Calu3 (cell line): ENCODE results near the gene OGDHL. TPM values are rescaled to one million over a fixed set of nuclear protein-coding genes. Genes with fewer than 3 reads are reported as not detected.
"Not testable (repeated sequence)": the region's sequence is repeated elsewhere in the genome, so short reads cannot be mapped to it uniquely, and the experiment has no call there.

Experiments
- BruUV-seq: library from RNA; stranded (reverse); fragments of 400-500 nt; replicated peaks from 2 replicates; lab custom pipeline; 2021; lab: Mats Ljungman, UMichigan
- CTCF ChIA-PET: fragments of 300-600 bp; sonication (Branson Sonifier 250); formaldehyde crosslinking; loops from one replicate; lab custom pipeline; 2022; ENCODE audit warnings: antibody characterized with exemption; lab: Charles Lee
- DNase-seq: peaks from one replicate; pipeline ENCODE4 v3.0.0; 2022
- H3K27ac Mint-ChIP-seq: one replicate; pipeline ENCODE4 v1.8.0; 2022; ENCODE audit warnings: mixed read lengths; ENCODE audit not compliant: unreplicated experiment
- H3K27me3 Mint-ChIP-seq: one replicate; pipeline ENCODE4 v1.8.0; 2022; ENCODE audit warnings: mixed read lengths; ENCODE audit not compliant: unreplicated experiment
- H3K36me3 Mint-ChIP-seq: one replicate; pipeline ENCODE4 v1.8.0; 2022; ENCODE audit warnings: mild to moderate bottlenecking, moderate library complexity, mixed read lengths; ENCODE audit not compliant: insufficient read depth, unreplicated experiment
- H3K4me1 Mint-ChIP-seq: one replicate; pipeline ENCODE4 v1.8.0; 2022; ENCODE audit warnings: mild to moderate bottlenecking, low read depth, mixed read lengths; ENCODE audit not compliant: unreplicated experiment
- H3K4me3 Mint-ChIP-seq: one replicate; pipeline ENCODE4 v1.8.0; 2022; ENCODE audit warnings: mild to moderate bottlenecking, low read depth, moderate library complexity, mixed read lengths; ENCODE audit not compliant: unreplicated experiment
- H3K9me3 Mint-ChIP-seq: one replicate; pipeline ENCODE4 v1.8.0; 2022; ENCODE audit warnings: low read depth, mixed read lengths; ENCODE audit not compliant: unreplicated experiment
- CTCF ChIP-seq: fragments of 200-600 bp; IDR thresholded peaks from one replicate; pipeline ENCODE4 v1.8.0; 2022; ENCODE audit warnings: antibody characterized with exemption; ENCODE audit not compliant: unreplicated experiment
- intact Hi-C: fragments of 100-400 bp; cut with micrococcal nuclease; formaldehyde crosslinking; loops from one replicate; pipeline ENCODE4 v1.10.0; 2022; ENCODE audit not compliant: unreplicated experiment
- total RNA-seq: library from RNA; stranded (reverse); gene quantifications from 2 replicates; pipeline ENCODE4 v1.2.3, GENCODE V29; 2022

The OGDHL gene
- total RNA-seq, 1 experiment from 2014 or later, result 0.24 TPM

- Mint-ChIP-seq H3K36me3 (no peaks in the 10 kb centered on the region), H3K27me3 (peaks cover 57% of the 10 kb centered on the region), H3K4me3 (no peak overlapping the region), H3K4me1 (no peaks in the 10 kb centered on the region), H3K27ac (no peak overlapping the region), H3K9me3 (no peaks in the 10 kb centered on the region)
- BruUV-seq, result no TSS peak
- intact Hi-C loops, result no loop called here
- CTCF ChIA-PET, result no interaction called here
- no peak for TF ChIP-seq CTCF
- DNase-seq, result no peak
Observed at GRCh38 chr10:49776851-49777250, 14.7 kb upstream of the OGDHL start.

GRCh38 chr10:49775014-49775413 is 12.9 kb upstream of the OGDHL start:
- Mint-ChIP-seq H3K27ac (no peak overlapping the region), H3K9me3 (no peaks in the 10 kb centered on the region), H3K27me3 (peaks cover 57% of the 10 kb centered on the region), H3K36me3 (no peaks in the 10 kb centered on the region), H3K4me3 (no peak overlapping the region), H3K4me1 (no peaks in the 10 kb centered on the region)
- CTCF ChIA-PET, result no interaction called here
- intact Hi-C loops, result no loop called here
- BruUV-seq, result no TSS peak
- no peak for TF ChIP-seq CTCF
- no peak for DNase-seq

- H3K36me3 Mint-ChIP-seq, H3K4me3 Mint-ChIP-seq, CTCF ChIA-PET, H3K9me3 Mint-ChIP-seq, DNase-seq, H3K4me1 Mint-ChIP-seq, BruUV-seq, intact Hi-C loops, H3K27ac Mint-ChIP-seq: not testable (repeated sequence)
- peaks cover 47% of the 10 kb centered on the region for H3K27me3 Mint-ChIP-seq
Observed at GRCh38 chr10:49772944-49773343, 10.8 kb upstream of the OGDHL start.

GRCh38 chr10:49771046-49771445 is 8.9 kb upstream of the OGDHL start:
- intact Hi-C loops, DNase-seq, H3K36me3 Mint-ChIP-seq, H3K4me3 Mint-ChIP-seq, H3K27ac Mint-ChIP-seq, H3K4me1 Mint-ChIP-seq, BruUV-seq, CTCF ChIA-PET, H3K9me3 Mint-ChIP-seq: not testable (repeated sequence)
- peaks cover 61% of the 10 kb centered on the region for H3K27me3 Mint-ChIP-seq

- intact Hi-C loops, result loop anchor here (10.0 kb wide), 1 partner anchor 175 kb away; no protein-coding TSS in a partner anchor
- no peak overlapping the region for H3K4me3 Mint-ChIP-seq
- BruUV-seq, result no TSS peak
- H3K27ac Mint-ChIP-seq, result no peak overlapping the region
- no peaks in the 10 kb centered on the region for H3K36me3 Mint-ChIP-seq
- CTCF ChIA-PET, result no interaction called here
- peaks cover 3% of the 10 kb centered on the region for H3K9me3 Mint-ChIP-seq
- peaks cover 55% of the 10 kb centered on the region for H3K27me3 Mint-ChIP-seq
- no peak for DNase-seq
- H3K4me1 Mint-ChIP-seq, result no peaks in the 10 kb centered on the region
- no peak for TF ChIP-seq CTCF
Observed at GRCh38 chr10:49769692-49770091, 7.6 kb upstream of the OGDHL start.
